ENCODE measurements around the gene DLGAP3. TPM values are rescaled to one million over a fixed set of nuclear protein-coding genes. Genes with fewer than 3 reads are reported as not detected.

DLGAP3 gene
- total RNA-seq, 5 donors from 2014 or later (not counting 1 experiment from before 2014, with no cell fraction given): 0.78 to 1.6 (median 0.99) TPM

- CTCF ChIA-PET: no interaction called here
- no peaks in the 10 kb centered on the region for H3K9me3 Mint-ChIP-seq
- no peaks in the 10 kb centered on the region for H3K36me3 Mint-ChIP-seq
- H3K9me3 ChIP-seq: no peaks in the 10 kb centered on the region
- POLR2A ChIA-PET: no interaction called here
- H3K27ac ChIP-seq (ENCODE audit: low read length): no peak overlapping the region
- no peak overlapping the region for H3K27ac Mint-ChIP-seq
- H3K4me1 ChIP-seq (ENCODE audit: control insufficient read depth in 1 of 2, extremely low read depth in 1 of 2, insufficient read depth in 2 of 2, low read length in 2 of 2): peaks cover 4 to 19% of the 10 kb centered on the region in 2 experiments
- no peak for DNase-seq
- H3K4me1 Mint-ChIP-seq: peaks cover 8 to 11% (median 9%) of the 10 kb centered on the region in 3 donors
- H3K4me3 Mint-ChIP-seq: peak overlapping the region in 1 of 3 donors; percentile 84
- WGBS (ENCODE audit: insufficient coverage): 44% methylated on average over 1 of the region's 8 CpGs
- H3K27me3 Mint-ChIP-seq: peaks cover 76 to 77% of the 10 kb centered on the region in 2 donors
- no peak for ATAC-seq (replicated peaks in 1 of 4)
- H3K4me3 ChIP-seq (ENCODE audit: control insufficient read depth in 1 of 2, extremely low read depth in 1 of 2, low read length in 1 of 2): no peak overlapping the region
- H3K36me3 ChIP-seq (ENCODE audit: control insufficient read depth in 2 of 2, extremely low read depth in 1 of 2, insufficient read depth in 1 of 2, low read length in 1 of 2): no peaks in the 10 kb centered on the region
- H3K27me3 ChIP-seq (replicated peaks in 1 of 2; ENCODE audit: control insufficient read depth in 2 of 2, extremely low read depth in 1 of 2, insufficient read depth in 2 of 2, low read length in 1 of 2): peaks cover 11 to 77% of the 10 kb centered on the region in 2 experiments
Observed at GRCh38 chr1:34927316-34927715, 2.1 kb downstream of the DLGAP3 start.

GRCh38 chr1:34926894-34927293 is 2.6 kb downstream of the DLGAP3 start:
- Histone ChIP-seq H3K36me3 (ENCODE audit: control insufficient read depth in 2 of 2, extremely low read depth in 1 of 2, insufficient read depth in 1 of 2, low read length in 1 of 2) (no peaks in the 10 kb centered on the region), H3K27ac (ENCODE audit: low read length) (no peak overlapping the region), H3K27me3 (replicated peaks in 1 of 2; ENCODE audit: control insufficient read depth in 2 of 2, extremely low read depth in 1 of 2, insufficient read depth in 2 of 2, low read length in 1 of 2) (peaks cover 11 to 75% of the 10 kb centered on the region in 2 experiments), H3K4me1 (ENCODE audit: control insufficient read depth in 1 of 2, extremely low read depth in 1 of 2, insufficient read depth in 2 of 2, low read length in 2 of 2) (peaks cover 4 to 19% of the 10 kb centered on the region in 2 experiments), H3K4me3 (ENCODE audit: control insufficient read depth in 1 of 2, extremely low read depth in 1 of 2, low read length in 1 of 2) (no peak overlapping the region), H3K9me3 (no peaks in the 10 kb centered on the region)
- Mint-ChIP-seq H3K27me3 (peaks cover 77 to 80% of the 10 kb centered on the region in 2 donors), H3K27ac (no peak overlapping the region), H3K4me1 (peaks cover 8 to 11% (median 9%) of the 10 kb centered on the region in 3 donors), H3K4me3 (no peak overlapping the region), H3K9me3 (no peaks in the 10 kb centered on the region), H3K36me3 (no peaks in the 10 kb centered on the region)
- DNase-seq (no peak), ATAC-seq (replicated peaks in 1 of 4) (no peak)
- CTCF ChIA-PET: no interaction called here
- POLR2A ChIA-PET: no interaction called here
- WGBS (ENCODE audit: insufficient coverage): no CpG with 5 or more reads among the region's 5 CpGs

GRCh38 chr1:34926156-34926555 is 3.3 kb downstream of the DLGAP3 start:
- CTCF ChIA-PET: interaction anchor here in 1 of 2 donors (0.6 kb wide), 1 partner anchor 33 kb away, joined by 3 read pairs; no protein-coding TSS in a partner anchor
- no peaks in the 10 kb centered on the region for H3K36me3 Mint-ChIP-seq
- Histone ChIP-seq H3K4me3 (ENCODE audit: control insufficient read depth in 1 of 2, extremely low read depth in 1 of 2, low read length in 1 of 2) (no peak overlapping the region), H3K4me1 (ENCODE audit: control insufficient read depth in 1 of 2, extremely low read depth in 1 of 2, insufficient read depth in 2 of 2, low read length in 2 of 2) (peaks cover 4 to 19% of the 10 kb centered on the region in 2 experiments), H3K36me3 (ENCODE audit: control insufficient read depth in 2 of 2, extremely low read depth in 1 of 2, insufficient read depth in 1 of 2, low read length in 1 of 2) (no peaks in the 10 kb centered on the region), H3K27ac (ENCODE audit: low read length) (no peak overlapping the region), H3K9me3 (no peaks in the 10 kb centered on the region), H3K27me3 (replicated peaks in 1 of 2; ENCODE audit: control insufficient read depth in 2 of 2, extremely low read depth in 1 of 2, insufficient read depth in 2 of 2, low read length in 1 of 2) (peaks cover 11 to 70% of the 10 kb centered on the region in 2 experiments)
- no peak overlapping the region for H3K27ac Mint-ChIP-seq
- H3K4me3 Mint-ChIP-seq: no peak overlapping the region
- H3K27me3 Mint-ChIP-seq: peaks cover 76 to 84% of the 10 kb centered on the region in 2 donors
- peaks cover 8 to 11% (median 9%) of the 10 kb centered on the region in 3 donors for H3K4me1 Mint-ChIP-seq
- WGBS (ENCODE audit: insufficient coverage): no CpG with 5 or more reads among the region's 6 CpGs
- POLR2A ChIA-PET: no interaction called here
- no peak for DNase-seq
- no peak for ATAC-seq (replicated peaks in 1 of 4)
- H3K9me3 Mint-ChIP-seq: no peaks in the 10 kb centered on the region

GRCh38 chr1:34925730-34926129 is 3.7 kb downstream of the DLGAP3 start:
- DNase-seq (no peak), ATAC-seq (replicated peaks in 1 of 4) (no peak)
- Mint-ChIP-seq H3K4me1 (peaks cover 8 to 11% (median 9%) of the 10 kb centered on the region in 3 donors), H3K9me3 (no peaks in the 10 kb centered on the region), H3K27ac (no peak overlapping the region), H3K27me3 (peaks cover 79 to 84% of the 10 kb centered on the region in 2 donors), H3K36me3 (no peaks in the 10 kb centered on the region), H3K4me3 (no peak overlapping the region)
- Histone ChIP-seq H3K27ac (ENCODE audit: low read length) (no peak overlapping the region), H3K27me3 (replicated peaks in 1 of 2; ENCODE audit: control insufficient read depth in 2 of 2, extremely low read depth in 1 of 2, insufficient read depth in 2 of 2, low read length in 1 of 2) (peaks cover 9 to 66% of the 10 kb centered on the region in 2 experiments), H3K4me3 (ENCODE audit: control insufficient read depth in 1 of 2, extremely low read depth in 1 of 2, low read length in 1 of 2) (no peak overlapping the region), H3K4me1 (ENCODE audit: control insufficient read depth in 1 of 2, extremely low read depth in 1 of 2, insufficient read depth in 2 of 2, low read length in 2 of 2) (peaks cover 4 to 19% of the 10 kb centered on the region in 2 experiments), H3K9me3 (no peaks in the 10 kb centered on the region), H3K36me3 (ENCODE audit: control insufficient read depth in 2 of 2, extremely low read depth in 1 of 2, insufficient read depth in 1 of 2, low read length in 1 of 2) (no peaks in the 10 kb centered on the region)
- ChIA-PET CTCF (interaction anchor here in 1 of 2 donors (0.6 kb wide), 1 partner anchor 33 kb away, joined by 3 read pairs; no protein-coding TSS in a partner anchor), POLR2A (no interaction called here)
- WGBS (ENCODE audit: insufficient coverage): no CpG with 5 or more reads among the region's 2 CpGs

- no peaks in the 10 kb centered on the region for H3K9me3 Mint-ChIP-seq
- WGBS (ENCODE audit: insufficient coverage): 2% methylated on average over 7 of the region's 16 CpGs
- ChIA-PET POLR2A (no interaction called here), CTCF (no interaction called here)
- no peak overlapping the region for H3K27ac ChIP-seq (ENCODE audit: low read length)
- H3K27me3 ChIP-seq (replicated peaks in 1 of 2; ENCODE audit: control insufficient read depth in 2 of 2, extremely low read depth in 1 of 2, insufficient read depth in 2 of 2, low read length in 1 of 2): peaks cover 9 to 61% of the 10 kb centered on the region in 2 experiments
- no peaks in the 10 kb centered on the region for H3K36me3 Mint-ChIP-seq
- no peaks in the 10 kb centered on the region for H3K36me3 ChIP-seq (ENCODE audit: control insufficient read depth in 2 of 2, extremely low read depth in 1 of 2, insufficient read depth in 1 of 2, low read length in 1 of 2)
- peaks cover 4 to 13% of the 10 kb centered on the region in 2 experiments for H3K4me1 ChIP-seq (ENCODE audit: control insufficient read depth in 1 of 2, extremely low read depth in 1 of 2, insufficient read depth in 2 of 2, low read length in 2 of 2)
- DNase-seq (peak in 29 of 35 experiments; percentile 11 to 61 (median 40)), ATAC-seq (replicated peaks in 1 of 4) (peak in 1 of 4 experiments; percentile 35)
- peaks cover 8 to 11% (median 9%) of the 10 kb centered on the region in 3 donors for H3K4me1 Mint-ChIP-seq
- H3K4me3 ChIP-seq (ENCODE audit: control insufficient read depth in 1 of 2, extremely low read depth in 1 of 2, low read length in 1 of 2): no peak overlapping the region
- no peak overlapping the region for H3K4me3 Mint-ChIP-seq
- no peak overlapping the region for H3K27ac Mint-ChIP-seq
- peaks cover 83 to 89% of the 10 kb centered on the region in 2 donors for H3K27me3 Mint-ChIP-seq
- no peaks in the 10 kb centered on the region for H3K9me3 ChIP-seq
Observed at GRCh38 chr1:34924759-34925555, 4.5 kb downstream of the DLGAP3 start.

- Mint-ChIP-seq H3K4me1 (peaks cover 5 to 6% (median 5%) of the 10 kb centered on the region in 3 donors), H3K27ac (no peak overlapping the region), H3K4me3 (no peak overlapping the region), H3K36me3 (no peaks in the 10 kb centered on the region), H3K9me3 (no peaks in the 10 kb centered on the region), H3K27me3 (peaks cover 90% of the 10 kb centered on the region in 2 donors)
- ATAC-seq (replicated peaks in 1 of 4): no peak
- Histone ChIP-seq H3K9me3 (no peaks in the 10 kb centered on the region), H3K4me3 (ENCODE audit: control insufficient read depth in 1 of 2, extremely low read depth in 1 of 2, low read length in 1 of 2) (no peak overlapping the region), H3K36me3 (ENCODE audit: control insufficient read depth in 2 of 2, extremely low read depth in 1 of 2, insufficient read depth in 1 of 2, low read length in 1 of 2) (no peaks in the 10 kb centered on the region), H3K27ac (ENCODE audit: low read length) (no peak overlapping the region), H3K4me1 (ENCODE audit: control insufficient read depth in 1 of 2, extremely low read depth in 1 of 2, insufficient read depth in 2 of 2, low read length in 2 of 2) (peaks cover 0 to 12% of the 10 kb centered on the region in 2 experiments), H3K27me3 (replicated peaks in 1 of 2; ENCODE audit: control insufficient read depth in 2 of 2, extremely low read depth in 1 of 2, insufficient read depth in 2 of 2, low read length in 1 of 2) (peaks cover 6 to 64% of the 10 kb centered on the region in 2 experiments)
- POLR2A ChIA-PET: no interaction called here
- no peak for DNase-seq
- CTCF ChIA-PET: interaction anchor here in 1 of 2 donors (0.6 kb wide), 1 partner anchor 189 kb away, joined by 3 read pairs; no protein-coding TSS in a partner anchor
Observed at GRCh38 chr1:34923490-34923889, 6.0 kb downstream of the DLGAP3 start.

Measured in T-cell (primary cell).